Measurements from ENCODE around the gene DOCK11.

The DOCK11 gene

DNA sequence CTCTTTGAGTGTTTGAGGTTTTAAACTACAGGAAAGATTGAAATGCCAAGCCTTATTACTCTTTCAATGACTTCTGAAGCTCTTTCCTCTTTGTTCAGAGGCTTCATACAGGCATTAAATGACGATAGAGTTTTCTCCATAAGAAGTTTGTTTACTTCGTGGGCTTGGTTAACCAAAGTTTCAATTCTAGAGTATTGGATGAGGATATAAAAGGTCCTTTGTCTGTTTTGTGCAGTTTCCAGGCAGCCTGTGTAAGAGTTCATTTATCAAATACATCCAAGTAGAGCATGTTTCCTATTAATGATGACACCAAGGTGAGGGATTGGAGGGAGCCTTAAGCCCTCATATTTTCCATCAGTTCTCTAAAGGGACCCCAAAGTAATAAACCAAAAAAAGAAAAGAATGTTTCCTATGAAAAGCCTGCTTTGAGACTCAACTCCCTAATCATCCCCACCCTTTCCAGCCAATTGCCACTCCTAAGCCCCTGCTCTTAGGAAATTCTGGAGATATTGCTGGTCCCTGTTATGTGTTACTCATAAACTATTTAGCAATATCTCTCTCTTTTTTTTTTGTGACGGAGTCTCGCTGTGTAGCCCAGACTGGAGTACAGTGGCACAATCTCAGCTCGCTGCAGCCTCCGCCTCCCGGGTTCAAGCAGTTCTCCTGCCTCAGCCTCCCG, 125.6 kb downstream of the DOCK11 start:
- no peak for FAIRE-seq

DNA sequence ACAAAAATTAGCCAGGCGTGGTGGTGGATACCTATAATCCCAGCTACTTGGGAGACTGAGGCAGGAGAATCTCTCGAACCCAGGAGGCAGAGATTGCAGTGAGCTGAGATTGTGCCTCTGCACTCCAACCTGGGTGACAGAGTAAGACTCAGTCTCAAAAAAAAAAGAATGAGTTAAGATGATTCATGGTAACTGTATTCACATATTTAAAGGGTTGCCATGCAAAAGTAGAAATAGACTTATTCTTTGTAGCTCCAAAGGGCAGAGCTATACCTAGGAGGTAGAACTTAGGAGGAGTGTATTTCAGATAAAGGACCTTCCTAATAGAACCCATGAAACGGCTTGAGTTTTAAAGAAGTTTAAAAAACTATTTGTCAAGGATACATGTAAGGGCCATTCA, 127.4 kb downstream of the DOCK11 start:
- FAIRE-seq (no peak), DNase-seq (ENCODE audit: insufficient read length, low spot score) (no peak)

More for the DNA sequence above, 125.6 kb downstream of the DOCK11 start:
- no peak for DNase-seq (ENCODE audit: insufficient read length, low spot score)

- no peak for DNase-seq (ENCODE audit: insufficient read length, low spot score)
These were observed 130.7 kb downstream of the DOCK11 start for GRCh38 chrX:118626346-118626745.

GRCh38 chrX:118627084-118627758, 131.6 kb downstream of the DOCK11 start:
- no peak for DNase-seq (ENCODE audit: insufficient read length, low spot score)
- FAIRE-seq = no peak

More at GRCh38 chrX:118626346-118626745, 130.7 kb downstream of the DOCK11 start:
- no peak for FAIRE-seq

GRCh38 chrX:118630848-118631247, 135.2 kb downstream of the DOCK11 start:
- DNase-seq (ENCODE audit: insufficient read length, low spot score) = no peak
- FAIRE-seq = no peak

- DNase-seq (ENCODE audit: insufficient read length, low spot score) (no peak), FAIRE-seq (no peak)
These were observed 136.0 kb downstream of the DOCK11 start for GRCh38 chrX:118631586-118631985.

DNA sequence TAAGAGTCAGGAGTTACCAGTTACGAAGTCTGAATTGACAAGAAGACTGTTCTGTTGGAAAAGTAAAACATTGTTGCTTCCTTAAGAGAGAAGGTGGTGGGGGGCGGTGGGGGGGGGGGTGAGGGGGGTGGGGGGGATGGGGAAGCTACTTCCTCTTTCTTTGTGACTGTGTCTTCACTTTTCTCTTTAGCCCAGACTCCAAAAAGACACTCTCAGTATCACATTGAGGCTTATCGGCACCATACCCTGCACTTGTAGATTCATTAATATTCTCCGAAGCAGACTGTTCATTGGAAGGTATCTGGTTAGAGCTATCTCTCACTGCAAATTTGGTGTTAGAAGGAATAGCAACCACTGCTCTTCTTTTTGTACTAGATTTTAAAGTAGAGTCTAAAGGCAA, 137.2 kb downstream of the DOCK11 start:
- FAIRE-seq (no peak), DNase-seq (ENCODE audit: insufficient read length, low spot score) (no peak)

- no peak for FAIRE-seq
- no peak for DNase-seq (ENCODE audit: insufficient read length, low spot score)
These were observed 137.9 kb downstream of the DOCK11 start for GRCh38 chrX:118633530-118633929.

DNA sequence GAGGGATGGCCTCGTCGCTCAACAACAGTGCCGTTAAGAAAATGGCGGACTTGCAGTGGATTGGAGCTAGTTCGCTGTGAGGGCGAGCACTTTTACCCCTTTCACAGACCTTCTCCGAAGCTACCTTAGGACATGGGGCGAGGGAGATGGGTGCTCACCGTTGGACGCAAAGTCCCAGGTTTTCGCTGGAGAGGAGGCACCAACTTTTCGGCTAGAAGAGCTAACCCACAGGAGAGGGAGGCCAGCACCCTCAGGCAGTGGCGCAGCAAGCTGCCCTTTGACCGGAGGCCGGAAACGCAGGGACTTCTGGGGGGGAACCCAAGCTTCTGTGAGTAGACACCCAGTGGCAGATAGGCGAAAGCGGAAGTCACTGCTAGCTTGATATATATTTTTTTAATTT, 138.7 kb downstream of the DOCK11 start:
- no peak for FAIRE-seq
- no peak for DNase-seq (ENCODE audit: insufficient read length, low spot score)

DNA sequence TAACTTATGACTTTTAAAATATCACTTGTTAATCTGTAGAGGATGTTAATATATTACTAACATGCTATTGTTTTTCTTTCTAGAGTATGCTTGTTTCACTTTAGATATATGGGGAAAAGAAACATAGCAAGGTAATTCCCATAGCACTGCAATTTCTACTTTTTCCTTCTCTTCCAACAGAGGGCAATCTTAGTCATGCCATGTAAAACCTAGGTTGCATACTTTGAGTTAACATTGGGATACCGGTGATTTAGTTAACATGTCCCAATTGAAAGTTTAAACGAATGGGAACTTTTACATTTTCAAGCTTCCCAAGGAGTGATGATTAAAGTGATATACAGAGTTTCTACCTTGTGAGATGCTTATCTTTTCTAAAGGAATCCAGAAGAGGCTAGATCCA, 142.4 kb downstream of the DOCK11 start:
- FAIRE-seq = no peak
- DNase-seq (ENCODE audit: insufficient read length, low spot score) = no peak

DNA sequence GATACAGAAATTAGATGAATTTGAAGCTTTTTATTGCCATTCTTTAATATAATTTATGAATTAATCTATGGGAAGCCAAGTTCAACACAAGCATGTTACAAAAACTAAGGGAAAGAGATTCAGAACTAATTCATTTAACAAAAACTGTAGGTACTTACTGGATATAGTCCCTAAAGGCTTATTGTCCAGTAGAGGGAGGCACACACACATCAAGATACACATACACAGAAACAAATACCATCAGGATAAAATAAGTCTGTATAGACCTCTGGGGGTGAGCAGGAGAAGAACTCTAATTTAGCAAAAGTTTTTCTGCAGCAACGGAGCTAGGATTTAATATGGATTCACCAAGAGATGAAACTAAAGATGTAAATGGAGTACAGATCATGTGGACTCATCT, 148.8 kb downstream of the DOCK11 start:
- FAIRE-seq (no peak), DNase-seq (ENCODE audit: insufficient read length, low spot score) (no peak)

GRCh38 chrX:118652717-118653116, 157.1 kb downstream of the DOCK11 start:
- no peak for DNase-seq (ENCODE audit: insufficient read length, low spot score)
- no peak for FAIRE-seq

DNA sequence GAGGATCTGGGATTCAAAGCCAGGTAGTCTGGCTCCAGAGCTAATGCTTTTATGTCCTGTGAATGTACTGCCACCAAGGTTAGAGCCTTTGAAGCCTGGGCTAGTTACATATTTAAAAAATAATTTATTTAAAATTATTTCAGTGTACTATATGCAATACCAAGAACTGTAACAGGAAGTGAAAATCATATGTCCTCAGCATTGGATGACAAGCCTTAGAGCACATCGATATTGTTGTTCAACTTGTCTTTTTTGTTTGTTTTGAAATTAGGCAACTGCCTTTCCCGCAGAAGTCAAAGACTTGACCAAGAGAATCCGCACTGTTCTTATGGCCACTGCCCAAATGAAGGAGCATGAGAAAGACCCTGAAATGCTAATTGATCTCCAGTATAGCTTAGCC, 158.7 kb downstream of the DOCK11 start:
- FAIRE-seq (no peak), DNase-seq (ENCODE audit: insufficient read length, low spot score) (no peak)

DNA sequence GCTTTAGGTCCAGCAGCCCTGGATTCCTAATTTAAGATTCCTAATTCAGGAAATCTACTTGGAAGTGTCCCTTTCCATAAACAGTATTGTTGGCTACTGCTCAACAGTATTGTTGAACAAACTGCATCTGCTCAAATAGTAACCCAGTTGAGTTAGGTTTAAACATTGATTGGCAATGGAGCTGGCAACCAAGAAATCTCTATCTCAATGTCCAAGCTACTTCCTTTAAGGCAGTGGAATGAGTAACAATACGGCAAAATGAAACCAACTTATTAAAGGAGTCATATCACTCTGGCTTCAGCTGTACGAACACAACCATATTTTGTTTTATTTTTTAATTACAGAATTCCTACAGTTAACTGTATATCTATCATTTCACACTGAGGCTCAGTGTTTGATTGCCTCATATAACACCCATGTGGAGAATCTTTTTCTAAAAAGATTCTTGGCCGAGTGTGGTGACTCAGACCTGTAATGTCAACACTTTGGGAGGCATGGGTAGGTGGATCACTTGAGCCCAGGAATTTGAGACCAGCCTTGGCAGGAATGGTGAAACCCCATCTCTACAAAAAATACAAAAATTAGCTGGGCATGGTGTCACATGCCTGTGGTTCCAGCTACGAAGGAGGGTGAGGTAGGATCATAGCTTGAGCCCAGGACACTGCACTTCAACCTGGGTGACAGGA, 160.1 kb downstream of the DOCK11 start:
- DNase-seq (ENCODE audit: insufficient read length, low spot score) (no peak), FAIRE-seq (no peak)

DNA sequence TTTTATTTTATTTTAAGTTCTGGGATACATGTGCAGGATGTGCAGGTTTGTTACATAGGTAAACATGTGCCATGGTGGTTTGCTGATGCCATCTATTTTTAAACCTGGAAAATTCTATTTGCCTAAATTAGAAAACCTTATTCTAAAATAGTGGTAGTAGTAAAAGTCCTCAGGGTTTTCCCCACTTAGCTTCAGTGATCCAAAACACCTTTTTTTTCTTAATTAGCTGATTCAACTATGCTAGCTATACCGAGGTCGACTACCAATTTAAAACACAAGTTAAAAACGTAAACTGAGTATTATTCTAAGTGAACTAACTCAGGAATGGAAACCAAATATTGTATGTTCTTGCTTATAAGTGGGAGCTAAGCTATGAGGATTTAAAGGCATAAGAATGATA, 161.8 kb downstream of the DOCK11 start:
- DNase-seq (ENCODE audit: insufficient read length, low spot score) (no peak), FAIRE-seq (no peak)

DNA sequence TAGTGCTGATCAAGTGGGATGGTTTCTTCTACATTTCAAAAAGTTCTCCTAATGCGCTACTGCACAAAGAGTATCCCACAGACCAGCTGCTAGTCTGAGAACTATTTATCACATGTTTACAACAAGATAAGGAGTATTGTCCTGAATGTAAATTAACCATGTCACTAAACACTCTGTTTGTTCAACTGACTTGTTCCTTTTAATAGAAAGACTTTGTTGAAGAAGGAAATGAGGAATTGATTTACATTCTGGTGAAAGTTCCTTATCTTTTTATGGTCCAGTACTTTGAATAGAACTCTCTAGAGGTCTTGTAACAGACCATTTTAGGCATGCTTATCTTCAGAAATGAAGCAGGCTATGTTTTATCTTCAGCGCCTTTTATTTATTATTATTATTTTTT, 164.5 kb downstream of the DOCK11 start:
- DNase-seq (ENCODE audit: insufficient read length, low spot score) (no peak), FAIRE-seq (no peak)

GRCh38 chrX:118665204-118665603, 169.6 kb downstream of the DOCK11 start:
- no peak for DNase-seq (ENCODE audit: insufficient read length, low spot score)
- no peak for FAIRE-seq

DNA sequence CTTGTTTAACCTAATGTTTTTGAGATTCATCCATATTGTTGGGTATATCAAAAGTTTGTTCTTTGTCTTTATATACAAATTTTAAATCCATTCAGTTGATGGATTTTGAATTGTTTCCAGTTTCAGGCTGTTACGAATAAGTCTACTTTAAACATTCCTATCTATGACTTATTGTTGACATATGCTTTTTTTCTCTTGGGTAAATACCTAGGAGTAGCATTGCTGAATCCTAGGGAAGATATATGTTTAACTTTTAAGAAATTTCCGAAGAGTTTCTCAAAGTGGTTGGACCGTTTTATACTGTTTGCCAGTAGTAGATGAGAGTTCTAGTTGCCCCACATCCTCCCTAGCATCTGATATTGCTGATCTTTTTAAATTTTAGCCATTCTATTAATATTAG, 170.9 kb downstream of the DOCK11 start:
- no peak for DNase-seq (ENCODE audit: insufficient read length, low spot score)
- FAIRE-seq = no peak

GRCh38 chrX:118669435-118669834, 173.8 kb downstream of the DOCK11 start:
- no peak for DNase-seq (ENCODE audit: insufficient read length, low spot score)
- no peak for FAIRE-seq

DNA sequence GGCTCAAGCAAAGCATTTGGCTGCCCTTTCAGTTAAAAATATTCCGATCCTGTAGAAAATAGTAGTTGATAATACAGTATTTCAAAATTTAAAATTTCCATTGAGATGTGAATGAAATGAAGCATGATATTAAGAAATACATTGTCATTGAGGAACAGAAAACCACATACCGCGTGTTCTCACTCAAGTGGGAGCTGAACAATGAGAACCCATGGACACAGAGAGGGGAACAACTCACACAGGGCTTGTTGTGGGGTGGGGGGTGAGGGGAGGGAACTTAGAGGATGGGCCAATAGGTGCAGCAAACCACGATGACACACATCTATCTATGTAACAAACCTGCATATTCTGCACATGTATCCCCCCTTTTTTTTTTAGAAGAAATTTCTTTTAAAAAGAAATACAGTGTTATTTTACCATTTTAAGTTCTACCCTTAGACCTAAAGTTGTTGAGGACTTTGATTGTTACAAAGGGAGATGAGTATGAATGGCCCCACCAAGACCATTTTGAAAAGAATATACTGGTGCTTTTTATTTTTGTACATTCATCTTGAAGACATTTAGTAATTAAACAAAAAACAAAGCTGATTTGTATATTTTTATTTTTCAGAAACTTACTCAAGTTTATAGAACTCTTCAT, 179.8 kb downstream of the DOCK11 start:
- DNase-seq (ENCODE audit: insufficient read length, low spot score) = no peak
- FAIRE-seq = no peak

GRCh38 chrX:118675966-118676349, 180.3 kb downstream of the DOCK11 start:
- no peak for DNase-seq (ENCODE audit: insufficient read length, low spot score)

More at GRCh38 chrX:118675966-118676349, 180.3 kb downstream of the DOCK11 start:
- FAIRE-seq = no peak

All from HTR-8/SVneo (cell line).